Central memory CD8-positive, alpha-beta T cell (primary cell): Measurements from ENCODE around the gene RUNX3.

Experiments used
- ATAC-seq: fragments of 150-1000 bp; cut with Tn5 transposase; replicated peaks from 2 replicates; pipeline ENCODE4 v1.10.0; 2022; ENCODE audit warnings: mild to moderate bottlenecking, moderate FRiP score, moderate number of reproducible peaks; ENCODE audit not compliant: poor library complexity, severe bottlenecking; ENCODE audit errors: extremely low read depth
- DNase-seq, 2 donors: peaks; one replicate each; pipeline ENCODE4 v3.0.0; 2021; ENCODE audit warnings: low spot score in 2 of 2
- H3K27ac Mint-ChIP-seq: one replicate; pipeline ENCODE4 v1.8.0; 2022; ENCODE audit warnings: low read depth, mild to moderate bottlenecking, moderate library complexity, mixed read lengths
- H3K27me3 Mint-ChIP-seq: one replicate; pipeline ENCODE4 v1.8.0; 2022; ENCODE audit warnings: mixed read lengths
- H3K36me3 Mint-ChIP-seq: one replicate; pipeline ENCODE4 v1.8.0; 2022; ENCODE audit warnings: mild to moderate bottlenecking, moderate library complexity, mixed read lengths; ENCODE audit not compliant: insufficient read depth
- H3K4me1 Mint-ChIP-seq: one replicate; pipeline ENCODE4 v1.8.0; 2022; ENCODE audit warnings: mixed read lengths
- H3K4me3 Mint-ChIP-seq: one replicate; pipeline ENCODE4 v1.8.0; 2022; ENCODE audit warnings: mild to moderate bottlenecking, moderate library complexity, mixed read lengths
- H3K9me3 Mint-ChIP-seq: one replicate; pipeline ENCODE4 v1.8.0; 2022; ENCODE audit warnings: mixed read lengths

Gene RUNX3

DNA sequence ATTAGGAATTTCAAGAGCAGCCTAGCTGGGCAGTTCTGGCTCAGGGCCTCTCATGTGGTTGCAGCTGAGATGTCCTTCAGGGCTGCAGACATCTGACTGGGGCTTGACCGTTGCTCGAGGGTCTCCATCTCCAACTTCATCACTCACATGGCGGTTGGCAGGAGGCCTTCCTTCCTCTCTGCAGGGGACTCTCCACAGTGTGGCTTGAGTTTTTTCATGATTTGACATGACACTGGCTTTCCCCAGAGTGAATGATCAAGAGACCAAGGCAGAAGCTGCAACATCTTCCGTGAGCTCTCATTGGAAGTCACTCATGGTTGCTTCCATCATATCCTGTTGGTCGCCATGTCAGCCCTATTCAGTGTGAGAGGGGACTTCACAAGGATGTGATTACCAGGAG is 74.6 kb downstream of the RUNX3 start:
- H3K4me3 Mint-ChIP-seq: no peak overlapping the region
- ATAC-seq: no peak

DNA sequence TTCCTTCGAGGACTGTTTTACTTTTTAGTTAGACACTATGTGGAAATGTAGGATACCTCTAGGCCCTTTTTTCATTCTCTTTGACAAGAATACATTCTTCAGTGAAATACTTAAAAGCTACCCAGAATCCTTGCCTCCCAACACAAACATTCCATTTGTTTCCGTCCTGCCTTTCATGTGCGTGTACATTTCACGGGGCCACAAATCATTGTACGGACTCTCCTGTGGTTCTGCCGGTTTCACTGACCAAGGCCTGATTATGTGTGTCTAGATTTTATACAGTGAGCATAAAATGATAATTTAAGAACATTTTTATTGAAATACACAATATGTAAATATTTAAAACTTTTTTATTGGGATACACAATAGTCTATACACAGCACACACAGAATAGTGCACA is 76.4 kb downstream of the RUNX3 start:
- Mint-ChIP-seq H3K27ac (no peak overlapping the region), H3K4me3 (no peak overlapping the region), H3K4me1 (peaks cover 60% of the 10 kb centered on the region), H3K27me3 (no peaks in the 10 kb centered on the region), H3K9me3 (no peaks in the 10 kb centered on the region), H3K36me3 (peaks cover 1% of the 10 kb centered on the region)
- DNase-seq (no peak), ATAC-seq (no peak)

More for the DNA sequence above, 74.6 kb downstream of the RUNX3 start:
- no peak for DNase-seq
- Mint-ChIP-seq H3K4me1 (peaks cover 52% of the 10 kb centered on the region), H3K27ac (no peak overlapping the region), H3K9me3 (no peaks in the 10 kb centered on the region), H3K36me3 (no peaks in the 10 kb centered on the region), H3K27me3 (no peaks in the 10 kb centered on the region)

DNA sequence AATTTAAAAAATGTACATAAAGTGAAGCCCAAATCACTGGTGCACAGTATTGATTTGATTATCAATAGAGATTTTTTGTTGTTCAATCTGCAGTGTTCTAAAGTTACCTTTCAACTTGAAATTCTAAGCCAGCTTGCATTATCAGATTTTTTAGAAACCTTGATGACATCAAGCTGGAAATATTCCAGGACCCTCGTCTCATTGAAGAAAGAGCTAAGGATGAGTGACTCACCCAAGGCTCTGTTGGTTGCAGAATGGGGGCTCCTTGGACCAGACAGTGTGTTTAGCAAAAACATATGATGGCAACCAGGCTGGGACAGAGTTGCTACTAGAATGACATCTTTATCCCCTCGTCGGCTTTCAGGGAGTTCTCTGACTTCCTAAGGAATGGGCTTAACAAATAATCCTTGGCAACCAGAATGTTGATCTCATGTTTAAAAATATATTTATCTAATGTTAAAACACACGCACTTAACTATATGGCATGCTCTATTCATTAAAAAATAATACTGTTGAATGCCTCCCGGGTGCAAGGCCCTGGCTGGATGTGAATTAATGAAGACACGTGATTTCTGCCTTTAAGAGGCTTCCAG is 79.7 kb downstream of the RUNX3 start:
- peaks cover 5% of the 10 kb centered on the region for H3K36me3 Mint-ChIP-seq
- DNase-seq (no peak), ATAC-seq (no peak)
- H3K27me3 Mint-ChIP-seq: no peaks in the 10 kb centered on the region
- peaks cover 35% of the 10 kb centered on the region for H3K4me1 Mint-ChIP-seq
- H3K9me3 Mint-ChIP-seq: no peaks in the 10 kb centered on the region
- no peak overlapping the region for H3K27ac Mint-ChIP-seq
- no peak overlapping the region for H3K4me3 Mint-ChIP-seq

GRCh38 chr1:24849672-24850295 is 80.3 kb downstream of the RUNX3 start:
- H3K36me3 Mint-ChIP-seq: peaks cover 5% of the 10 kb centered on the region
- no peak for ATAC-seq
- H3K4me1 Mint-ChIP-seq: peaks cover 32% of the 10 kb centered on the region
- H3K4me3 Mint-ChIP-seq: peak overlapping the region; percentile 72
- H3K27ac Mint-ChIP-seq: peak overlapping the region; percentile 88
- no peak for DNase-seq
- no peaks in the 10 kb centered on the region for H3K27me3 Mint-ChIP-seq
- no peaks in the 10 kb centered on the region for H3K9me3 Mint-ChIP-seq
